HepG2 (cell line): ENCODE measurements around the gene ZBTB34. TPM values are rescaled to one million over a fixed set of nuclear protein-coding genes. Genes with fewer than 3 reads are reported as not detected.

Experiments used
- ATAC-seq: fragments of 200-7000 bp; cut with Tn5 transposase; 3 replicates; pipeline ENCODE4 v1.9.1; 2020; ENCODE audit warnings: mild to moderate bottlenecking, moderate library complexity
- BruUV-seq: library from RNA; stranded (reverse); fragments of 400-500 nt; replicated peaks from 2 replicates; lab custom pipeline; 2021; lab: Mats Ljungman, UMichigan
- CTCF ChIA-PET: fragments of 300-600 bp; formaldehyde crosslinking; extraction: SDS; loops from one replicate; lab custom pipeline; 2021; ENCODE audit warnings: low total read pairs, inconsistent platforms, low intra/inter-chr PET ratio; lab: Yijun Ruan, JAX
- POLR2A ChIA-PET: fragments of 350-600 bp; sonication (Branson Sonifier 250); formaldehyde crosslinking; loops from one replicate; lab custom pipeline; 2020; ENCODE audit warnings: antibody characterized with exemption, inconsistent platforms; lab: Yijun Ruan, JAX
- DNase-seq: peaks from one replicate; pipeline ENCODE4 v3.0.0-alpha.2; 2015; ENCODE audit warnings: low spot score
- FAIRE-seq: peaks from 3 replicates; lab custom pipeline; 2011; peaks lifted over from hg19 to GRCh38; lab: Jason Lieb, UNC
- H2AFZ ChIP-seq: one replicate; pipeline ENCODE4 v1.6.1; 2011; ENCODE audit warnings: low read length, inconsistent platforms
- H3K27ac ChIP-seq: fragments of 300-600 bp; 3 replicates; pipeline ENCODE4 v1.8.0; 2011; ENCODE audit warnings: mixed run types, mild to moderate bottlenecking, mixed read lengths, low read length, inconsistent platforms; ENCODE audit not compliant: insufficient read depth; ENCODE audit errors: extremely low read length
- H3K27me3 ChIP-seq, 2 experiments: fragments of 200-600 bp in 1 of 2; 2 replicates in 1 of 2; 3 replicates in 1 of 2; pipeline versions ENCODE4 v1.6.0 to v1.8.0; 2011; ENCODE audit warnings: low read length in 2 of 2, mild to moderate bottlenecking in 2 of 2, moderate library complexity in 2 of 2, inconsistent platforms in 1 of 2; ENCODE audit not compliant: insufficient read depth in 2 of 2, control insufficient read depth in 1 of 2
- H3K36me3 ChIP-seq, 2 experiments: fragments of 200-600 bp in 1 of 2; replicated peaks in 1 of 2; 2 replicates in 1 of 2; 3 replicates in 1 of 2; pipeline versions ENCODE4 v1.5.1 to v1.8.0; 2011; ENCODE audit warnings: low read length in 2 of 2, inconsistent platforms in 1 of 2; ENCODE audit not compliant: insufficient read depth in 2 of 2, control insufficient read depth in 1 of 2
- H3K4me1 ChIP-seq: 2 replicates; pipeline ENCODE4 v1.5.1; 2012; ENCODE audit warnings: low read length, inconsistent platforms; ENCODE audit not compliant: insufficient read depth
- H3K4me2 ChIP-seq: 2 replicates; pipeline ENCODE4 v1.6.0; 2011; ENCODE audit warnings: low read depth, low read length, inconsistent platforms
- H3K4me3 ChIP-seq, 3 experiments: fragments of 200-600 bp in 1 of 3; sonication (generic), shearing (Covaris generic) in 1 of 3; replicated peaks in 1 of 3; 2 replicates each; pipeline ENCODE4 v1.5.1; 2011 to 2016; ENCODE audit warnings: low read length in 3 of 3, inconsistent platforms in 2 of 3, low read depth in 2 of 3, mild to moderate bottlenecking in 2 of 3, control low read depth in 1 of 3, mixed read lengths in 1 of 3; ENCODE audit not compliant: insufficient read depth in 1 of 3
- H3K79me2 ChIP-seq: one replicate; pipeline ENCODE4 v1.6.1; 2011; ENCODE audit warnings: low read length, inconsistent platforms; ENCODE audit not compliant: insufficient read depth
- H3K9ac ChIP-seq: 2 replicates; pipeline ENCODE4 v1.6.0; 2011; ENCODE audit warnings: mild to moderate bottlenecking, low read depth, low read length, inconsistent platforms; ENCODE audit not compliant: insufficient read depth
- H3K9me3 ChIP-seq: 2 replicates; pipeline ENCODE4 v1.5.1; 2012; ENCODE audit warnings: mild to moderate bottlenecking, low read length
- H4K20me1 ChIP-seq: 2 replicates; pipeline ENCODE4 v1.6.0; 2011; ENCODE audit warnings: inconsistent platforms, mild to moderate bottlenecking, low read length, moderate library complexity; ENCODE audit not compliant: insufficient read depth
- ADNP ChIP-seq: sonication (generic); formaldehyde crosslinking; IDR thresholded peaks from 2 replicates; pipeline ENCODE4 v1.4.0; 2020; ENCODE audit warnings: missing genetic modification reagents
- ATF6 ChIP-seq: sonication (generic); formaldehyde crosslinking; conservative IDR thresholded peaks from 2 replicates; pipeline ENCODE4 v1.4.0; 2020; ENCODE audit warnings: missing genetic modification reagents
- EEA1 ChIP-seq: sonication (generic); formaldehyde crosslinking; IDR thresholded peaks from 2 replicates; pipeline ENCODE4 v1.5.1; 2020; ENCODE audit warnings: mild to moderate bottlenecking, missing genetic modification reagents, borderline replicate concordance
- FIP1L1 ChIP-seq: fragments of 200-400 bp; formaldehyde crosslinking; IDR thresholded peaks from 2 replicates; pipeline ENCODE4 v1.6.1; 2018; ENCODE audit warnings: low read depth, mild to moderate bottlenecking, low read length, moderate library complexity, borderline replicate concordance; ENCODE audit not compliant: insufficient read depth
- RBAK ChIP-seq: sonication (generic); formaldehyde crosslinking; IDR thresholded peaks from 2 replicates; pipeline ENCODE4 v1.5.1; 2020; ENCODE audit warnings: mild to moderate bottlenecking, missing genetic modification reagents
- UBTF ChIP-seq: sonication (generic); formaldehyde crosslinking; IDR thresholded peaks from 2 replicates; pipeline ENCODE4 v1.4.0; 2020; ENCODE audit warnings: mild to moderate bottlenecking, missing genetic modification reagents
- ZBTB8A ChIP-seq: sonication (generic); formaldehyde crosslinking; IDR thresholded peaks from 2 replicates; pipeline ENCODE4 v1.4.0; 2020; ENCODE audit warnings: mild to moderate bottlenecking, low read depth, missing genetic modification reagents, borderline replicate concordance
- ZKSCAN8 ChIP-seq: IDR thresholded peaks from 2 replicates; pipeline ENCODE4 v1.6.1; 2016; ENCODE audit warnings: borderline replicate concordance, missing genetic modification reagents, missing compliant biosample characterization
- ZNF382 ChIP-seq: sonication (generic); formaldehyde crosslinking; IDR thresholded peaks from 2 replicates; pipeline ENCODE4 v1.5.0; 2020; ENCODE audit warnings: missing genetic modification reagents, mild to moderate bottlenecking, borderline replicate concordance
- ZNF569 ChIP-seq: sonication (generic); formaldehyde crosslinking; IDR thresholded peaks from 2 replicates; pipeline ENCODE4 v1.5.0; 2020; ENCODE audit warnings: mild to moderate bottlenecking, missing genetic modification reagents, moderate library complexity, borderline replicate concordance
- ZNF609 ChIP-seq: sonication (generic); formaldehyde crosslinking; IDR thresholded peaks from 2 replicates; pipeline ENCODE4 v1.4.0; 2020; ENCODE audit warnings: mild to moderate bottlenecking, missing genetic modification reagents, borderline replicate concordance
- ZNF660 ChIP-seq: sonication (generic); formaldehyde crosslinking; IDR thresholded peaks from 2 replicates; pipeline ENCODE4 v1.5.1; 2020; ENCODE audit warnings: mild to moderate bottlenecking, low read depth, missing genetic modification reagents, borderline replicate concordance
- WGBS: methylation state at CpG from one replicate; pipeline ENCODE4 v1.1.6; 2017; ENCODE audit warnings: low lambda C conversion rate; 5-methylcytosine and 5-hydroxymethylcytosine counted together
- in situ Hi-C: cut with HindIII; loops from 2 replicates; pipeline ENCODE4 v1.10.0; 2017; ENCODE audit warnings: low pct_unique_long_range_greater_than_20kb; ENCODE audit not compliant: extremely low pct_ligation_motif_present
- intact Hi-C: fragments of 100-400 bp; cut with micrococcal nuclease; formaldehyde crosslinking; loops from one replicate; pipeline ENCODE4 v1.10.0; 2022; ENCODE audit not compliant: unreplicated experiment
- polyA plus RNA-seq, 8 experiments: library from polyadenylated mRNA; depleted of rRNA in 3 of 8; stranded (reverse) in 7 of 8; unstranded in 1 of 8; fragments of >200 nt; fragmentation: Illumina TruSeq in 4 of 8; extraction: Trizol in 4 of 8; gene quantifications; 2 replicates each; pipeline versions ENCODE4 v1.2.1 to v1.2.3, GENCODE V29; 2011 to 2016; ENCODE audit warnings: low read depth in 4 of 8, missing spikeins in 1 of 8, mixed read lengths in 1 of 8; ENCODE audit not compliant: insufficient read depth in 1 of 8
- total RNA-seq, 5 experiments: library from RNA; depleted of rRNA; stranded (reverse); fragments of >200 nt; fragmentation: Illumina TruSeq; extraction: Trizol; gene quantifications; 2 replicates each; pipeline ENCODE4 v1.2.3, GENCODE V29; 2016; ENCODE audit warnings: low read depth in 1 of 5

The ZBTB34 gene
- total and polyA plus RNA-seq, 2 of the 13 experiments (the other 11 are each of a cell fraction or from before 2014, with no cell fraction given), result 5.9 to 8.7 TPM

- intact Hi-C loops, result no loop called here
- no peak for FAIRE-seq
Observed at GRCh38 chr9:126838895-126839294, 21.5 kb upstream of the ZBTB34 start.

More at GRCh38 chr9:126838895-126839294, 21.5 kb upstream of the ZBTB34 start:
- TF ChIP-seq ZNF382 (CRISPR knock-in tag) (no peak), EEA1 (no peak), ADNP (CRISPR knock-in tag) (no peak), ZNF569 (CRISPR knock-in tag) (no peak), ZBTB8A (CRISPR knock-in tag) (no peak), RBAK (CRISPR knock-in tag) (no peak), UBTF (CRISPR knock-in tag) (no peak), ZNF660 (CRISPR knock-in tag) (no peak), ZKSCAN8 (CRISPR knock-in tag) (no peak), ZNF609 (CRISPR knock-in tag) (no peak), ATF6 (CRISPR knock-in tag) (no peak), FIP1L1 (no peak)
- Histone ChIP-seq H3K4me3 (no peak overlapping the region), H3K36me3 (peaks cover 4 to 23% of the 10 kb centered on the region in 2 experiments; a peak in 3 of 5 replicates), H3K27me3 (no peaks in the 10 kb centered on the region), H3K27ac (no peak overlapping the region), H3K4me1 (no peaks in the 10 kb centered on the region), H2AFZ (no peak overlapping the region), H3K4me2 (no peak overlapping the region), H3K9me3 (no peaks in the 10 kb centered on the region), H3K9ac (no peak overlapping the region), H4K20me1 (no peaks in the 10 kb centered on the region), H3K79me2 (peaks cover 4% of the 10 kb centered on the region)
- in situ Hi-C loops, result no loop called here
- 76% methylated on average over 12 of the region's 12 CpGs for WGBS
- ChIA-PET CTCF (no interaction called here), POLR2A (no interaction called here)
- no TSS peak for BruUV-seq
- ATAC-seq (no peak), DNase-seq (no peak)
